HG03060 (cell line): ENCODE measurements around the gene LRP2BP.
A peak's percentile ranks its signal among the peaks of the same experiment; 100 is the strongest.
"Not testable (repeated sequence)": the region's sequence is repeated elsewhere in the genome, so short reads cannot be mapped to it uniquely, and the experiment has no call there.

Experiments
- ATAC-seq: cut with Tn5 transposase; IDR thresholded peaks from one replicate; pipeline ENCODE4 v1.9.1; 2021; ENCODE audit warnings: low read depth, moderate number of reproducible peaks; ENCODE audit not compliant: unreplicated experiment

LRP2BP gene

GRCh38 chr4:185363251-185363650 is 32.5 kb downstream of the LRP2BP start:
- ATAC-seq = no peak

GRCh38 chr4:185362570-185362969 is 33.2 kb downstream of the LRP2BP start:
- not testable (repeated sequence) for ATAC-seq

GRCh38 chr4:185361872-185362271 is 33.9 kb downstream of the LRP2BP start:
- ATAC-seq = no peak

GRCh38 chr4:185359767-185360446 is 35.8 kb downstream of the LRP2BP start:
- no peak for ATAC-seq

- no peak for ATAC-seq
Observed at GRCh38 chr4:185358959-185359358, 36.8 kb downstream of the LRP2BP start.

GRCh38 chr4:185358514-185358913 is 37.2 kb downstream of the LRP2BP start:
- ATAC-seq = no peak

GRCh38 chr4:185357733-185358440 is 37.8 kb downstream of the LRP2BP start:
- no peak for ATAC-seq

- ATAC-seq = no peak
Observed at GRCh38 chr4:185357211-185357610, 38.5 kb downstream of the LRP2BP start.

- ATAC-seq = no peak
Observed at GRCh38 chr4:185352741-185353140, 43.0 kb downstream of the LRP2BP start.

GRCh38 chr4:185352202-185352601 is 43.5 kb downstream of the LRP2BP start:
- ATAC-seq = no peak

- ATAC-seq = no peak
Observed at GRCh38 chr4:185351691-185352090, 44.0 kb downstream of the LRP2BP start.

GRCh38 chr4:185346975-185347601 is 48.6 kb downstream of the LRP2BP start:
- ATAC-seq = no peak

- ATAC-seq = peak; percentile 48
Observed at GRCh38 chr4:185344743-185345538, 50.8 kb downstream of the LRP2BP start.

- no peak for ATAC-seq
Observed at GRCh38 chr4:185343726-185344581, 51.8 kb downstream of the LRP2BP start.

GRCh38 chr4:185341841-185342240 is 53.9 kb downstream of the LRP2BP start:
- peak; percentile 37 for ATAC-seq

- ATAC-seq = no peak
Observed at GRCh38 chr4:185341377-185341776, 54.3 kb downstream of the LRP2BP start.

GRCh38 chr4:185339941-185340340 is 55.8 kb downstream of the LRP2BP start:
- ATAC-seq = no peak

GRCh38 chr4:185335579-185335978 is 60.1 kb downstream of the LRP2BP start:
- ATAC-seq = no peak

GRCh38 chr4:185334326-185334725 is 61.4 kb downstream of the LRP2BP start:
- no peak for ATAC-seq
